Activated naive CD4-positive, alpha-beta T cell treated with anti-CD3 and anti-CD28 coated beads, Interleukin-2, amount 50 U/mL, for 24 hours (primary cell): ENCODE results near the gene METTL4.
"Not testable (repeated sequence)": the region's sequence is repeated elsewhere in the genome, so short reads cannot be mapped to it uniquely, and the experiment has no call there.

Experiments
- H3K27ac Mint-ChIP-seq: one replicate; pipeline ENCODE4 v1.8.0; 2021; ENCODE audit warnings: mild to moderate bottlenecking, mixed read lengths
- H3K27me3 Mint-ChIP-seq: one replicate; pipeline ENCODE4 v1.8.0; 2021; ENCODE audit warnings: mixed read lengths
- H3K36me3 Mint-ChIP-seq: one replicate; pipeline ENCODE4 v1.8.0; 2021; ENCODE audit warnings: mixed read lengths
- H3K4me1 Mint-ChIP-seq: one replicate; pipeline ENCODE4 v1.8.0; 2021; ENCODE audit warnings: mixed read lengths
- H3K4me3 Mint-ChIP-seq: one replicate; pipeline ENCODE4 v1.8.0; 2021; ENCODE audit warnings: mild to moderate bottlenecking, mixed read lengths
- H3K9me3 Mint-ChIP-seq: one replicate; pipeline ENCODE4 v1.8.0; 2021; ENCODE audit warnings: mixed read lengths

Gene METTL4

DNA sequence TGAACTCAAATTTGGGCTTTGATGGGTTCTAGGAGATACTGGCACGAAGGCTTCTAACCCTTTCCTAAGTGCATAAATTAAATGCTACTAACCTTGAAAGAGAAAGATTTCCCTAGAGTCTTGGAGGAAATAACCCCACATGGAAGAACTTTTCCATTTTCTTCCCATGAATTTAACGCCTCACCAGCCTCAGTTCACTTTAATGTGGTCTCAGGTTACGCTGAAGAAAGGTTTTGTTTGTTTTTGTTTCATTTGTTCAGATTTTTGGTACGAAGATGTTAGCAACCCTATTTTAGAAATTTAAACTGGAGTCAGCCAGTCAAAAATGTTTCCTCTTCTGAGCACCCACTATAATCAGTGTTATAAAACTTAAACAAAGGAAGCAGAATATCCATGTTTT is 30.7 kb downstream of the METTL4 start:
- H3K27ac Mint-ChIP-seq = no peak overlapping the region
- H3K9me3 Mint-ChIP-seq = no peaks in the 10 kb centered on the region
- no peaks in the 10 kb centered on the region for H3K4me1 Mint-ChIP-seq
- no peaks in the 10 kb centered on the region for H3K27me3 Mint-ChIP-seq
- H3K36me3 Mint-ChIP-seq = peaks cover 10% of the 10 kb centered on the region
- H3K4me3 Mint-ChIP-seq = no peak overlapping the region

DNA sequence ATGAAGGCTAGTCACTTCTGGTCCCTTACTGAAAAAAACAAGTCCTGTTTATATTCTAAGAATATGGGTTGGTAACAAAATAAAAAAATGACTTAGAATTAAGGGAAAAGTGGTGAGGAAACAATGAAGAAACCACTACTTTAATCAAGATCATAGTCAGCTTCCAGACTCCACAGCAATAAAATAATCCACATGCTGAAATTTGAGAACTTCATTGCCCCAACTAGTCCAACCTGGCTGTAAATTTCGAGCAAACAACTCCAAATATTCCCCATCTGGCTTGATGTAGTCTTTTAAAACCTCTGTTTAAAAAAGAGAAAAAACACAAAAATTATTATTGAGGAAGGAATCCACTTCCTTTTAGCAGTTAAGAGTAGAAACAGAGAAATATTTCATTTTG is 32.5 kb downstream of the METTL4 start:
- H3K4me3 Mint-ChIP-seq = no peak overlapping the region
- H3K36me3 Mint-ChIP-seq = peaks cover 18% of the 10 kb centered on the region
- H3K27ac Mint-ChIP-seq = no peak overlapping the region
- no peaks in the 10 kb centered on the region for H3K4me1 Mint-ChIP-seq
- no peaks in the 10 kb centered on the region for H3K9me3 Mint-ChIP-seq
- H3K27me3 Mint-ChIP-seq = no peaks in the 10 kb centered on the region

DNA sequence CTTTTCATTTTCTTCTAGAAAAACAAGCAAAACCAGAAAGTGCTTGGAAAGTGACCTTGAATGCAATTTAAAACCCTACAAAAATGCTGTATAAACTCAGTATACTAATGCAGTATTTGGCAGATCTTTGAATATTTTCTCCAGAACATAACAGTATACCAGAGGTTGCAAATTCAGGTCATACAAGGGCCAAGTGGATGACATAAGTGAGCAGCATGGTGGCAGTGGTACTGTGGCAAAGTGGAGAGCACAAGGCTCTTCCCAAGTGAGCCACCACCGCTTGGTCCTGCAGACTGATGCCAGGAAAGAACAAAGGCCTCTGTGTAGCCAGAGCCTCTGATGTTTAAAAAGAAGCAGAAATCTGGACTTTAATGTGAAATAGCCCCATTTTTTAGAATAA is 33.1 kb downstream of the METTL4 start:
- H3K36me3 Mint-ChIP-seq = peaks cover 20% of the 10 kb centered on the region
- no peak overlapping the region for H3K27ac Mint-ChIP-seq
- H3K4me3 Mint-ChIP-seq = no peak overlapping the region
- H3K27me3 Mint-ChIP-seq = no peaks in the 10 kb centered on the region
- H3K9me3 Mint-ChIP-seq = no peaks in the 10 kb centered on the region
- H3K4me1 Mint-ChIP-seq = no peaks in the 10 kb centered on the region

GRCh38 chr18:2537296-2537695 is 34.0 kb downstream of the METTL4 start:
- Mint-ChIP-seq H3K9me3 (no peaks in the 10 kb centered on the region), H3K4me1 (no peaks in the 10 kb centered on the region), H3K27ac (no peak overlapping the region), H3K27me3 (no peaks in the 10 kb centered on the region), H3K4me3 (no peak overlapping the region), H3K36me3 (peaks cover 26% of the 10 kb centered on the region)

- no peak overlapping the region for H3K27ac Mint-ChIP-seq
- peaks cover 31% of the 10 kb centered on the region for H3K36me3 Mint-ChIP-seq
- H3K9me3 Mint-ChIP-seq = no peaks in the 10 kb centered on the region
- H3K4me3 Mint-ChIP-seq = no peak overlapping the region
- H3K27me3 Mint-ChIP-seq = no peaks in the 10 kb centered on the region
- H3K4me1 Mint-ChIP-seq = no peaks in the 10 kb centered on the region
These were observed 34.8 kb downstream of the METTL4 start for GRCh38 chr18:2536493-2536892.

DNA sequence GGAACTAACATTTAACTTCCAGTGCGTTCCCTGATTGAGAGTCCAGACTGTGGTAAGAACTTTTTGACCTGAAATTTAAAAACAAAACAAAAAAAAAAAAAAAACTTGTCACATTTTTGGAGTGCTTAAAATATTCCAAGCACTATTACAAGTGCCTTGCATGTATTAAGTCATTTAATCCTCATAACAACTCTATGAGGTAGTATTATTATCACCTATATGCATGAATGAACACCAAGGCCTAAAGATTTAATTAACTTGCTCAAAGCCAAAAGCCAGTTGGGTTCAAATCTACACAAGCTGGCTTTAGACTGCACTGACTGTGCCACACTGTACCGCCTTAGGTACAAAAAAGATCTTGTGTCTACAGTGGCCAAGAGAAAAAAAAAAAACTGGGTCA is 35.2 kb downstream of the METTL4 start:
- no peaks in the 10 kb centered on the region for H3K27me3 Mint-ChIP-seq
- H3K4me3 Mint-ChIP-seq = no peak overlapping the region
- no peak overlapping the region for H3K27ac Mint-ChIP-seq
- H3K4me1 Mint-ChIP-seq = no peaks in the 10 kb centered on the region
- no peaks in the 10 kb centered on the region for H3K9me3 Mint-ChIP-seq
- H3K36me3 Mint-ChIP-seq = peaks cover 31% of the 10 kb centered on the region

DNA sequence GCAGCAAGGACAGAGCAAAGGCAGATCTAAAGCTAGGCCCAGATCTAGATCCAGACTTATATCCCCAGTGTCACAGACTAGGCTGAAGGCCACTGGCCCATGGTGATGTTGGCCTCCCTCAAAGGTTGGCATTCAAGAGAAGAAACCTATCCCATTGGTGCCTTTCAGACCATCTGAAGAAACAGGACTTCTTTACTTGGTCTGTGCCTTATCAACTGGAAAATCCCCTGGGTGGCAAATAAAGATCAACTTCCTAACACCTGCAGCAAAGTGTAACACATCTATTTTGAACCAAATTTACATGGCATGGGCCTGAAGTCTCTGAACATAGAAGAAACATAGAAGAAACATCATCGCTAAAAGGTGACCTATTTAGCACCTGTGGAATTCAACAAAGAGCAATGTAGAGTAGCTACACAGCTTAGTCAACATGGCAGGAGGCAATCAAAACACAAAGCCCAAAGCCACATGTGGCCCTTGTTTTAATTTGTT is 35.8 kb downstream of the METTL4 start:
- H3K36me3 Mint-ChIP-seq = peaks cover 36% of the 10 kb centered on the region
- H3K4me3 Mint-ChIP-seq = no peak overlapping the region
- no peak overlapping the region for H3K27ac Mint-ChIP-seq

GRCh38 chr18:2534906-2535305 is 36.4 kb downstream of the METTL4 start:
- H3K4me3 Mint-ChIP-seq = no peak overlapping the region
- H3K36me3 Mint-ChIP-seq = peaks cover 35% of the 10 kb centered on the region
- no peaks in the 10 kb centered on the region for H3K27me3 Mint-ChIP-seq
- H3K4me1 Mint-ChIP-seq = no peaks in the 10 kb centered on the region
- no peaks in the 10 kb centered on the region for H3K9me3 Mint-ChIP-seq
- H3K27ac Mint-ChIP-seq = no peak overlapping the region

More for the DNA sequence above, 35.8 kb downstream of the METTL4 start:
- Mint-ChIP-seq H3K27me3 (no peaks in the 10 kb centered on the region), H3K4me1 (no peaks in the 10 kb centered on the region), H3K9me3 (no peaks in the 10 kb centered on the region)

DNA sequence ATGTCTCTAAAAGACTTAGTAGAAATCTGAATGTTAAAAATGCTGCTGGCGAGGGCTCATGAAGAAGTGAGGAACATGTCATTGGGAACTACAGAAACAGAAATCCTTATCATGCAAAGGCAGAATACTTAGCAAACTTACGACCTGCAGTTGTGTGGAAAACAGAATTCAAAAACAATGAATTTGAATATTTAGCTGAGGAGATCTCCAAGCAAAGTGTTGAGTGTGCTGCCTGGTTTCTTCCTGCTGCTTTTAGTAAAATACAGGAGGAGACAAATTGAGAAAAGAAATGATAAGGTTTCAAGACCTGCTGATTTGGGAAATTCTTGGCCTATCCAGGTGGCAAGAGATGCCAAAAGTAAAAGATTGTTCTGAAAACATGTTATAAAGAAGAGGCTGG is 38.5 kb downstream of the METTL4 start:
- Mint-ChIP-seq H3K27ac (no peak overlapping the region), H3K9me3 (no peaks in the 10 kb centered on the region), H3K36me3 (peaks cover 34% of the 10 kb centered on the region), H3K27me3 (no peaks in the 10 kb centered on the region), H3K4me3 (no peak overlapping the region), H3K4me1 (no peaks in the 10 kb centered on the region)

- Mint-ChIP-seq H3K9me3 (no peaks in the 10 kb centered on the region), H3K4me3 (no peak overlapping the region), H3K4me1 (no peaks in the 10 kb centered on the region), H3K27ac (no peak overlapping the region), H3K36me3 (peaks cover 32% of the 10 kb centered on the region), H3K27me3 (no peaks in the 10 kb centered on the region)
These were observed 39.6 kb downstream of the METTL4 start for GRCh38 chr18:2531751-2532150.

DNA sequence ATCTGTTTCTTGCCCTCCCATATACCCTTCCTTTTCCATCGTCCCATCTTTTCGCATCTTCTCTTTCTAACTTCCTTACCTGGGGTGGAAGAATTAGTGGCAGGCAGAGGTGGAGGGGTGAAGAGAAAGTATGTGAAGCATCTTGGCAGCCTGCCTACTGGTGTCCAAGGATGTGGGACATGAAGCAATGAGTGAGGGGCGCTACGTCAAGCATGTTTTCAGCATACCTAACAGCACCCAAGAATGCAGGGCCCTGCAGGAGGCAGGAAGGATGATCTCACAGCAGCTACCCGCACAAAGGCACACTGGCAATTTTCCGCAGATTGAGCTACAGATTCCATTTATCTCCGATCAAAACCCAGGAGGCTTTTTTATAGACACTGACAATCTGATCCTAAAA is 42.2 kb downstream of the METTL4 start:
- Mint-ChIP-seq H3K4me3 (no peak overlapping the region), H3K27me3 (no peaks in the 10 kb centered on the region), H3K36me3 (peaks cover 21% of the 10 kb centered on the region), H3K9me3 (no peaks in the 10 kb centered on the region), H3K27ac (no peak overlapping the region), H3K4me1 (no peaks in the 10 kb centered on the region)

DNA sequence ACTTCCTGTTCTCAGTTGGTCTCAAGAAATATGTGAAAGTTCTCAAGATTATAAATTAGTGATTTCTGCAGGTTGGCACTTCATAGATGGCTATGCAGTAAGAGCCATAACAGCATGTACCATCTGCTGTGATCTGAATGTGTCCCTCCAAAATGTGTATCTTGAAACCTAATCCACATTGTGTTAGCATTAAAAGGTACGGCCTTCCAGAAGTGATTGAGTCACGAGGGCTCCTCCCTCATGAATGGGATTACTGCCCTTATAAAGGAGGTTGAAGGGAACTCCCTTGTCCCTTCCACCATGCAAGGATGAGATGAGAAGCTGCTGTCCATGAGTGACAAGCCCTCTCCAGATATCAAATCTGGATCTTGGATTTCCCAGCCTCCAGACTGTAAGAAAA is 45.0 kb downstream of the METTL4 start:
- Mint-ChIP-seq H3K27me3 (no peaks in the 10 kb centered on the region), H3K36me3 (peaks cover 5% of the 10 kb centered on the region), H3K4me3 (no peak overlapping the region), H3K4me1 (no peaks in the 10 kb centered on the region), H3K27ac (no peak overlapping the region), H3K9me3 (no peaks in the 10 kb centered on the region)

- not testable (repeated sequence) for H3K4me3 Mint-ChIP-seq, H3K36me3 Mint-ChIP-seq, H3K27me3 Mint-ChIP-seq, H3K4me1 Mint-ChIP-seq, H3K9me3 Mint-ChIP-seq, H3K27ac Mint-ChIP-seq
These were observed 46.5 kb downstream of the METTL4 start for GRCh38 chr18:2524794-2525198.

- Mint-ChIP-seq H3K27ac (no peak overlapping the region), H3K4me1 (no peaks in the 10 kb centered on the region), H3K27me3 (no peaks in the 10 kb centered on the region), H3K4me3 (no peak overlapping the region), H3K36me3 (peaks cover 4% of the 10 kb centered on the region), H3K9me3 (no peaks in the 10 kb centered on the region)
These were observed 49.2 kb downstream of the METTL4 start for GRCh38 chr18:2522112-2522511.

DNA sequence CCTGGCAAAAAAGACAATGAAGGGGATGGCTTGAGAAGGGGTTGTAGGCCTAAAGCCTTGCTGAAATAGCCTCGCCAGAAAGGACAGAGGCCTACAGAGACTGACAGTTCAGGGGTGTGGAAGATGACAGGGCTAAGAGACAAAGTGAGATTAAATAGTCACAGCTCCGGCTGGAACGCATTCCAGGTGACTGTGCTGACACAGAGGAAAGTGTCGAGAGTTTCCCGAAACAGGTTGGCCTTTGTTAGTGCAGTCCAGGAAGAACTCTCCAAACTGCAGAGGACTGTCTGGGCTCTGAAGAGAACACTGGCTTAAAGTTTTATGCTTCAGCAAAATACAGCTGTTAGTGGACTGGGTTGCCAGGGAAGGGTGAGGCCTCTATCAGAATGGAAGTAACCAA is 52.8 kb downstream of the METTL4 start:
- Mint-ChIP-seq H3K27me3 (no peaks in the 10 kb centered on the region), H3K4me3 (no peak overlapping the region), H3K27ac (no peak overlapping the region), H3K9me3 (no peaks in the 10 kb centered on the region), H3K4me1 (peaks cover 19% of the 10 kb centered on the region), H3K36me3 (peaks cover 4% of the 10 kb centered on the region)

- Mint-ChIP-seq H3K9me3 (no peaks in the 10 kb centered on the region), H3K27me3 (no peaks in the 10 kb centered on the region), H3K36me3 (peaks cover 4% of the 10 kb centered on the region), H3K4me3 (no peak overlapping the region), H3K27ac (no peak overlapping the region), H3K4me1 (peaks cover 19% of the 10 kb centered on the region)
These were observed 55.2 kb downstream of the METTL4 start for GRCh38 chr18:2515908-2516625.
